Medulla oblongata (tissue), 1 donor: ENCODE data around the gene DSTYK.
A peak's percentile ranks its signal among the peaks of the same experiment; 100 is the strongest.
"Not testable (repeated sequence)": the region's sequence is repeated elsewhere in the genome, so short reads cannot be mapped to it uniquely, and the experiment has no call there.

Experiments used
- DNase-seq: peaks from one replicate; pipeline ENCODE4 v3.0.0-alpha.2; 2015; ENCODE audit errors: extremely low spot score

Gene DSTYK

DNA sequence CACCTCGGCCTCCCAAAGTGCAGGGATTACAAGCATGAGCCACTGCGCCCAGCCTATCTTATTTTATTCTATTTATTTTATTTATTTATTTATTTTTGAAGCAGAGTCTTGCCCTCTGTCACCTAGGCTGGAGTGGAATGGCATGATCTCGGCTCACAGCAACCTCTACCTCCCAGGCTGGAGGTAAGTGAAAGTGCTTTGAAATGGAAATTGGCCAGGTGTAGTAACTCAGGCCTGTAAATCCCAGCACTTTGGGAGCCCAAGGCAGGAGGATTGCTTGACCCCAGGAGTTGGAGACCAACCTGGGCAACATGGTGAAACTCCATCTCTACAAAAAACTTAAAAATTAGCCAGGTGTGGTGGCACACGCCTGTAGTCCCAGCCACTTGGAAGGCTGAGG lies 5.1 kb upstream of the DSTYK start:
- no peak for DNase-seq

- no peak for DNase-seq
These were observed 3.3 kb upstream of the DSTYK start for GRCh38 chr1:205214756-205215155.

DNA sequence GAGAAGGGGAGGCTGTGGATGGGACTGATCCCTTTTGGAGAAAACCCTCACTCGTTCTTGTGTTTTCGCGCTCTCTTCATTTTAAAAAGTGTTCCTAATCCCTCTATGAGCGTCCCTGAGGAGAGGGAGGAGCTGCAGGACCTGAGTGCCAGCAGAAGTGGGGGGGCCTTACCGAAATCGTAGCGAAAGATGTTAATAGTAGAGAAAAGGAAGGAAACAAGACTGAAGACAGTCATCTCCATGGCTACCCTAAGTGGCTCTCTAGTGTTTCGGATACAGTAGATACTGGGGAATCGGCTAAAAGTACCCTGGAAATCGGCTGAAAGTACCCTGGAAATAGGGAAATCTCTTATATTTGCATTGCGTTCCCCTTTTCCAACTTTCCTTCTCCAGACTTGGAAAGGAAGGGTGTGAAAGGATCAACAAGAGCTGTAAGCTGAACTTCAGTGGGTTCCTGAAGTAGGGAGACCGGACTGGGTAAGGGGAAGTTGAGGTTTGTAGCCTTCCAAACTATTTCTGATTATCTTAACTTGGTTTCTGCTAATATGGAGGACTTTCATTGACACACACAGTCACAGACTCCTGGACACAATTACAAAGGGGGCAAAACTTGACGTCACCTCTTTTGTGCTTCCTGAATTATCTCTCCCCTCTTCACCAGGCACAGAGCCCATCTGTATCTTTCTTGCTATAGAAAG lies 486 bp upstream of the DSTYK start:
- DNase-seq: no peak

GRCh38 chr1:205210756-205211168 lies 740 bp downstream of the DSTYK start:
- no peak for DNase-seq

DNA sequence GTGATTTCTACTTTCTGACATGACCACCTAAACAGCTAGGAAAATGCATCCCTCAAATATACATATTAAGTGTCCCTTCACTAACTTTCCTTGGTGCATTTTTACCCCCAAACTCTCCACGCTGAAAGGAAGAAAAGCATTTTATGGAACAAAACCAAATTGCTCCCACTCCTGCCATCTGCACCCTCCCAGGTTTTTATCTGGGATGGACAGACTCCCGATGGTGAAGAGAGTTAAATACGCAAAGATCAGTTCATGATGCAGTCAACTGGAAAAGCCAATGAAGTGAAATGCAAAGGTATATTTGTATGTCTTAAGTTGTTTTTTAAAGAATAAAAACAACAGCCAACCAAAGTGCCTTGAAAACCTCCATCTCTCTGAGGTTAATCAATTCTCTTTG lies 2.7 kb downstream of the DSTYK start:
- no peak for DNase-seq

DNA sequence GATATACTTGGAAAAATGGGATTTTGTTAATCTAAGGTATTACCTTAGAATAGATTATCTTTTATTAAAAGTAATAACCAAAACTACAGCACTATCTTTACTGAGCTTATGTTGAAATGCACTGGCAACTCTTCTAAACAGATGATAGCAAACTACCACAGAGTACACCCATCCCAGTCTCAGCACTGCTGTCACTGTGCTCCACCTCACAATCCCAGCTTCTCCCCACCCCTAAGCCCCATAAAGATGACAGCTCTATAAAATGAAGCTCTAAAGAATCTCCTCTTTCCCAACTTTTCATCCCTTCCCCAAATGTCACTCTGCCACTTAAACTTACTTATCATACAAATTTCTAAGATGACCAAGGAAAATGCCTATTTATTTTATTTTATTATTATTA lies 6.4 kb downstream of the DSTYK start:
- no peak for DNase-seq

GRCh38 chr1:205204552-205204951 lies 7.0 kb downstream of the DSTYK start:
- no peak for DNase-seq

DNA sequence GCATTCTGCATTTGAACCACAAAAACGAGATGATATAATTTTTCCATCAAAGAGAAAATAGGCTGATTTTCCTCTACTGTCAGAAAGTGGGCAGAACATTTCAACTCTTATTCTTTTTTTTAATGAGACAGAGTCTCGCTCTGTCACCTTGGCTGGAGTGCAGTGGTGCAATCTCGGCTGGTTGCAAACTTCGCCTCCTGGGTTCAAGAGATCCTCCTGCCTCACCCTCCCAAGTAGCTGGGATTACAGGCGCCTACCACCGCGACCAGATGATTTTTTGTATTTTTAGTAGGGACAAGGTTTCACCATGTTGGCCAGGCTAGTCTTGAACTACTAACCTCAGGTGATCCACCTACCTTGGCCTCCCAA lies 11.6 kb downstream of the DSTYK start:
- no peak for DNase-seq

GRCh38 chr1:205199090-205199930 lies 12.2 kb downstream of the DSTYK start:
- DNase-seq: peak; percentile 41

- DNase-seq: no peak
These were observed 19.2 kb downstream of the DSTYK start for GRCh38 chr1:205192287-205192686.

DNA sequence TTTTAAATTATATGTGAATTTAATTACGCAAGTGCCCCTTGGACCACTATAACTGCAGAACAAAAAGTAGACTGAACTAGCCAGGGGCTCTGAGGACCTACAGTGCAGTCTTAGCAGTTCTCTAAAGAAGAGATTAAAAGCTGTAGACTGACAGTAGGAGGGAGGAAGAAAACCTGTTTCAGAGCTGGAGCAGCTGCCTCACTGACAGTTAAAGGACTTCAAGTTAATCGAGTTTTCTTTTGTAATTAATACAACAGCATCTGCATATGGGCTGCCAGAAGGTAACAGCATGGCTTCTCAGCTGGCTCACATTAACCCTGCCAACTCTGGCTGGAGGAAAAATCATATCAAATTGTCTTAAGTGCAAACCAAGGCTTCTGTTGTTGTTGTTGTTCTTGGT lies 19.9 kb downstream of the DSTYK start:
- DNase-seq: no peak

DNA sequence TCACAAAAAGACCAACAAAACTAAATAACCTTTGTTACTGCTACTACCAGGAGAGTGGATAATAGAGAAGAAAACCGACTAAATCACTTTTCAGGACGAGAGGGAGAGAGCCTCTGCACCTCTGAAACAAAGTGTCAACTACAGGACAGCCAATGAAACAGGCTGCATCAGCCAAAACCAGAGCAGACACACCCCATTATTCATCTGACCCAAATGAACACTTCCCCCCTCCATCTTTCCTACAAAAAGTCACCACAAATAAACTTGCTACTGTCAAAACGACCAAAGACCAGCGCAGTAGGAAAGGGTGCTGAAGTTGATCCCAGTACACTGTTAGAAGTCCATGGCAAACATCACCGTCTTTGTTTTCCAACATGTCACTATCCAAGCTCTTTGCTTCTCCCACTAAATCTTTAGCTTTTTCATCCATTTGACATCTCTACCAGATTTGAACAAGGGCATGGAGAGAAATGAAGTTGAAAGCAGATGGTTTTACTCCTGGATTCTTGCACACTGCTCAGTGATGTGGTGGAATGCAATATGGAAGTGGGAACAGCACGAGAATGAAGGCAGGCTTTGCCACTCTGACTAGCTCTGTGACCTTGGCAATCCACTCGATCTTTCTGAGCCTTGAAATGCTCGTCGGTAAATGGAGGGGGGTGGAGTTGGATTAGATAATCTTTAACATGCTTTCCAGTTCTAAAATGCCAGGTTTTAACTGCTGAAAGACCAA lies 20.5 kb downstream of the DSTYK start:
- peak; percentile 16 for DNase-seq

GRCh38 chr1:205189131-205189530 lies 22.4 kb downstream of the DSTYK start:
- peak; percentile 13 for DNase-seq

GRCh38 chr1:205188596-205188995 lies 22.9 kb downstream of the DSTYK start:
- no peak for DNase-seq

- DNase-seq: no peak
These were observed 23.4 kb downstream of the DSTYK start for GRCh38 chr1:205188098-205188497.

- no peak for DNase-seq
These were observed 24.1 kb downstream of the DSTYK start for GRCh38 chr1:205187420-205187819.

- DNase-seq: no peak
These were observed 25.3 kb downstream of the DSTYK start for GRCh38 chr1:205186191-205186590.

GRCh38 chr1:205183676-205184335 lies 27.7 kb downstream of the DSTYK start:
- DNase-seq: no peak

DNA sequence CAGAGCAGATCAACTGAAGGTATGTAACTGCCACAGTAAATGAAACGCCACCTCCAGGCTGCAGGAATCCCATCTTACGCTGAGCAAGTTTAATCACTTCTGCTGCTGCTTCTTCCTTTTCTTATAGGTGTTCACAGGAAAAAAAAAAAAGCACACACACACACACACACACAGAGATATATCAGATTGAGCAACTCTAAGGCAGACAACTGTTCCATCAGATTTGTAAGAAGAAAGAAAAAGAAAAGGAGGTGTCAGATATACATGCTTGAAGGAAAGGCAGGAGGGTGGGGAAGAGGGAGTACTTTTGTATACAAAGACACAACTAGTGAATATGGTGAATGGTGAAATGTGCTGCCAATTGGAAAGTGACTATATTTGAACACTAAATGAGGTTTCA lies 28.6 kb downstream of the DSTYK start:
- DNase-seq: no peak

- not testable (repeated sequence) for DNase-seq
These were observed 31.2 kb downstream of the DSTYK start for GRCh38 chr1:205180331-205180730.

DNA sequence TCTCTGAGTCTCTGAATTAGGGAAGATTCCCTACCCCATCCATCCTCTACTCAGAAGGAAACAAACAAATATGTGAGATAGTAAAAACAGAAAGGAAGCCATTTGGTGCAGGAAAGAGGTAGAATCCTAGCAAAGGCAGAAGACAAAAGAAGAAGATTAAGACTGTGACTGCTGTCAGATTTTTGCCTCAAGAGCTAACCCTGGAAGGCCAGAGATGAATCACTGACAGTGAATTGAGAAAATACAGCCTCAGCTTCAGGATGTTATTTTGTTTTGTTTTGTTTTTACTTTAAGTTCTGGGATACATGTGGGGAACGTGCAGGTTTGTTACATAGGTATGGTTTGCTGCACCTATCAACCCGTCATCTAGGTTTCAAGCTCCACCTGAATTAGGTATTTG lies 31.7 kb downstream of the DSTYK start:
- DNase-seq: no peak

DNA sequence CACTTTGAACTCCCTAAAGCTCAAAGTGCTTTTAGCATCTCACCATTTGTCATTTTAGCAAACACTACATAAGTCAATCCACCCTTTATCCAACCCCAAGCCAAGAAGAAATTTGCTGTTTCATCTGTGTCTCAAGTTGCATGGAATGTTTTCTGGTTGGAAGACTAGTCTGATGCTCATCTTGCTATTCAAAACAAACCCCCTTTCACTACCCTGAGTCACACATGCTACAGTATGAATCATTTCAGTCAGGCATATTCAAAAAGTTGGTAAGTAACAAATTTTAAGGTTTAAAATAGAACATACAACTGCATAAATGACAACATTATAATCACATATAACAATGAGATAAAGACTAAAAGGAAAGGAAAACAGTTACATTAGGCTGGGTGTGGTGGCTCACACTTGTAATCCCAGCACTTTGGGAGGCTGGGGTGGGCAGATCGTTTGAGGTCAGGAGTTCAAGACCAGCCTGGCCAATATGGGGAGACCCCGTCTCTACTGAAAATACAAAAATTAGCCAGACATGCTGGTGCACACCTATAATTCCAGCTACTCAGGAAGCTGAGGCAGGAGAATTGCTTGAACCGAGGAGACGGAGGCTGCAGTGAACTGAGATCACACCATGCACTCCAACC lies 38.7 kb downstream of the DSTYK start:
- DNase-seq: no peak
